Breast epithelium (tissue), 4 donors: ENCODE measurements around the gene SOCS4. TPM values are rescaled to one million over a fixed set of nuclear protein-coding genes. Genes with fewer than 3 reads are reported as not detected.
A peak's percentile ranks its signal among the peaks of the same experiment; 100 is the strongest.

ENCODE experiments used
- DNase-seq, 2 donors: peaks; one replicate each; pipeline ENCODE4 v3.0.0-alpha.2; 2019; ENCODE audit warnings: low spot score in 2 of 2
- H3K27ac ChIP-seq, 2 donors: fragments of 200-600 bp; sonication (generic) in 1 of 2; one replicate each; pipeline ENCODE4 v1.5.1; 2016 to 2019; ENCODE audit warnings: mild to moderate bottlenecking in 1 of 2
- H3K27me3 ChIP-seq, 2 donors: fragments of 200-600 bp; sonication (generic) in 1 of 2; one replicate each; pipeline versions ENCODE4 v1.5.1 to v1.6.0; 2017 to 2019; ENCODE audit warnings: control low read depth in 1 of 2, mild to moderate bottlenecking in 1 of 2
- H3K36me3 ChIP-seq: fragments of 200-600 bp; one replicate; pipeline ENCODE4 v1.5.1; 2019
- H3K4me1 ChIP-seq, 2 donors: fragments of 200-600 bp; sonication (generic); one replicate each; pipeline ENCODE4 v1.5.1; 2016 to 2019; ENCODE audit warnings: control low read depth in 1 of 2
- H3K4me3 ChIP-seq, 3 donors: fragments of 200-600 bp; sonication (generic); 1 replicate in 2 of 3; 2 replicates in 1 of 3; pipeline ENCODE4 v1.5.1; 2016 to 2019; ENCODE audit warnings: mild to moderate bottlenecking in 3 of 3, moderate library complexity in 2 of 3
- H3K9me3 ChIP-seq, 2 donors: fragments of 200-600 bp; sonication (generic) in 1 of 2; one replicate each; pipeline ENCODE4 v1.5.1; 2016 to 2019; ENCODE audit warnings: control low read depth in 1 of 2
- POLR2A ChIP-seq: fragments of 450-650 bp; IDR thresholded peaks from one replicate; pipeline ENCODE4 v1.6.1; 2016; ENCODE audit warnings: antibody characterized with exemption, mild to moderate bottlenecking, moderate library complexity
- POLR2AphosphoS5 ChIP-seq, 3 donors: sonication (generic); formaldehyde crosslinking; IDR thresholded peaks; one replicate each; pipeline ENCODE4 v1.6.1; 2017; ENCODE audit warnings: antibody characterized with exemption in 3 of 3
- intact Hi-C: fragments of 100-400 bp; cut with DNase I; formaldehyde crosslinking; loops from one replicate; pipeline ENCODE4 v1.15.1; 2023; ENCODE audit warnings: low total_unique reads
- total RNA-seq, 3 donors: library from RNA; depleted of rRNA; stranded (reverse); fragments of >200 nt; gene quantifications; one replicate each; pipeline ENCODE4 v1.1.0, GENCODE V29; 2016
- TF ChIP-seq, protein P1 (sequence below), 3 donors: fragments of 450-650 bp; IDR thresholded peaks; one replicate each; pipeline ENCODE4 v1.5.1; 2016 to 2017; ENCODE audit warnings: antibody characterized with exemption in 3 of 3, mild to moderate bottlenecking in 3 of 3, moderate library complexity in 3 of 3

Gene SOCS4
- total RNA-seq, 3 donors from 2014 or later, result 16.0 to 23.3 (median 16.3) TPM

- Histone ChIP-seq H3K27ac (peak overlapping the region; percentile 16 to 81), H3K36me3 (no peaks in the 10 kb centered on the region), H3K4me1 (peaks cover 0 to 16% of the 10 kb centered on the region in 2 donors), H3K27me3 (no peaks in the 10 kb centered on the region), H3K4me3 (no peak overlapping the region), H3K9me3 (no peaks in the 10 kb centered on the region)
- intact Hi-C loops, result no loop called here
- TF ChIP-seq POLR2A (no peak), POLR2AphosphoS5 (IDR thresholded peaks at IDR 0.05) (peak in 1 of 3 donors; percentile 43)
- TF ChIP-seq, protein P1, sequence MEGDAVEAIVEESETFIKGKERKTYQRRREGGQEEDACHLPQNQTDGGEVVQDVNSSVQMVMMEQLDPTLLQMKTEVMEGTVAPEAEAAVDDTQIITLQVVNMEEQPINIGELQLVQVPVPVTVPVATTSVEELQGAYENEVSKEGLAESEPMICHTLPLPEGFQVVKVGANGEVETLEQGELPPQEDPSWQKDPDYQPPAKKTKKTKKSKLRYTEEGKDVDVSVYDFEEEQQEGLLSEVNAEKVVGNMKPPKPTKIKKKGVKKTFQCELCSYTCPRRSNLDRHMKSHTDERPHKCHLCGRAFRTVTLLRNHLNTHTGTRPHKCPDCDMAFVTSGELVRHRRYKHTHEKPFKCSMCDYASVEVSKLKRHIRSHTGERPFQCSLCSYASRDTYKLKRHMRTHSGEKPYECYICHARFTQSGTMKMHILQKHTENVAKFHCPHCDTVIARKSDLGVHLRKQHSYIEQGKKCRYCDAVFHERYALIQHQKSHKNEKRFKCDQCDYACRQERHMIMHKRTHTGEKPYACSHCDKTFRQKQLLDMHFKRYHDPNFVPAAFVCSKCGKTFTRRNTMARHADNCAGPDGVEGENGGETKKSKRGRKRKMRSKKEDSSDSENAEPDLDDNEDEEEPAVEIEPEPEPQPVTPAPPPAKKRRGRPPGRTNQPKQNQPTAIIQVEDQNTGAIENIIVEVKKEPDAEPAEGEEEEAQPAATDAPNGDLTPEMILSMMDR (IDR thresholded peaks at IDR 0.05), result no peak
- peak in 1 of 2 donors; percentile 50 for DNase-seq
These were observed 45.0 kb downstream of the SOCS4 start for GRCh38 chr14:55071870-55072640.

DNA sequence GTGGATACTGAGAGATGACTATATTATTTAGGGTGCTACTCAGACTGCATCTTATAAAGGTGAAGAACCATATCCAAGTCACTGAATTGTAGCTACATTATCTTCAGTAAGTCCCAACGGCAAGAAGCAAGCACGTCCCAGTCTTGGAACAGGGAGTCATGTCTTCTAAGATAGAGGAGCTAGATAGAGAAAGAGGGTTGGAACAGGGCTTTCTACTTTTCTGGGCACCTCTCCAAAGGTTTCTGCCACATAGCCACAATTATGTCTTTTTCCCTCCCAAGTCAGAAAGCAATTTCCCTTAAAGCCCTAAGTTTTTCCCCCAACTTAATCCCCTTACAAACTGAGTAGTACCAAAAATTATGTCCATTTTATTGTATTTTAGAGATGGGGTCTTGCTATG is 46.8 kb downstream of the SOCS4 start:
- peak in 1 of 2 donors; percentile 18 for DNase-seq
- no peaks in the 10 kb centered on the region for H3K9me3 ChIP-seq
- H3K4me3 ChIP-seq, result no peak overlapping the region
- H3K36me3 ChIP-seq, result no peaks in the 10 kb centered on the region
- TF ChIP-seq, protein P1 (IDR thresholded peaks at IDR 0.05), result no peak
- no peak for TF ChIP-seq POLR2AphosphoS5 (IDR thresholded peaks at IDR 0.05)
- no peak for TF ChIP-seq POLR2A
- intact Hi-C loops, result no loop called here
- peaks cover 0 to 16% of the 10 kb centered on the region in 2 donors for H3K4me1 ChIP-seq
- H3K27ac ChIP-seq, result peak overlapping the region; percentile 59 to 78
- no peaks in the 10 kb centered on the region for H3K27me3 ChIP-seq

DNA sequence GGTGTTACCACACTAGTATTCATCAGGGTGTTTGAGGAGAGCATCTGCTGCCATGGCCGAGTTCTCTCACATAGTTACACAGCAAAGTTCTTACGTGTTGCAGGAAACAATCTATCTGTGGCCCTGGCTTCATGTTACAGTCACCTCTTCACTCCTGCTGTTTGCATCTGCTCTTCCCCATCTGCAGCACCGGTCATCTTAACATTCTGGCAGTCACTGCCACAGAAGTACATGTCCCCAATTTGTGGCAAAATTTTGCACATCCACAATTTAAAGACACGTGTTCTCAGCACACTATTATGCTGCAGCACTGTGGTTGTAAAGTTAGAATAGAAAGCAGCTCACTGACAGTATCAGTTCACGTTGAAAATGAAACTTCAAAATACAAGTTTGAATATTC is 47.6 kb downstream of the SOCS4 start:
- Histone ChIP-seq H3K27ac (peak overlapping the region; percentile 59 to 78), H3K4me3 (no peak overlapping the region), H3K4me1 (peaks cover 0 to 16% of the 10 kb centered on the region in 2 donors), H3K9me3 (no peaks in the 10 kb centered on the region), H3K27me3 (no peaks in the 10 kb centered on the region), H3K36me3 (no peaks in the 10 kb centered on the region)
- intact Hi-C loops, result no loop called here
- TF ChIP-seq POLR2A (no peak), POLR2AphosphoS5 (IDR thresholded peaks at IDR 0.05) (no peak)
- TF ChIP-seq, protein P1 (IDR thresholded peaks at IDR 0.05), result no peak
- DNase-seq, result peak in 1 of 2 donors; percentile 16

DNA sequence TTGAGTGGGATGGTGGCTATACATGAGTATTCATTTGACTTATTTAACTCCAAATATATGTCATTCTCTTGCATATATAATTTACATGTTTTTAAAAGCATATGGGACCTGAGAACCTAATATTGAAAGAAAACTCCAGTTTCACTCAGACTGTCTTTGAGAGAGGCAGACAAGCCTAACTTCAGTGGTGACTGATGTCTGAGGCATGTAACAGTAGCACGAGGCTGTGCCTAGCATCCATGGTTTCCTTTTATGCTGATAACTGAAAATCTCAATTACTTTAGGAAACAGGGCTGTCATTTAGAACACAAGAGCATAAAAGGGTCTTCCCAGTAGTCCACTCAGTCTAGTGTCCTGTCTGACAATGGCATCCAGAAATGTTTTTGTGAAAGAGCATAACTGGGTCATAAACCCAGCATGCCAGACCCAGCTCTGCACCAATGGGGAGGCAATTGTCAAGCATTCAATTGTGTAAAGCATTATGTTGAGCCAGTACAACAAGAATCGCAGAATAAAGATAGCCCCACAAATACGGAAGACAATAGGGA is 48.7 kb downstream of the SOCS4 start:
- Histone ChIP-seq H3K9me3 (no peaks in the 10 kb centered on the region), H3K36me3 (no peaks in the 10 kb centered on the region), H3K4me1 (peaks cover 0 to 16% of the 10 kb centered on the region in 2 donors), H3K27ac (peak overlapping the region in 1 of 2 donors; percentile 83), H3K4me3 (no peak overlapping the region), H3K27me3 (no peaks in the 10 kb centered on the region)
- intact Hi-C loops, result no loop called here
- no peak for DNase-seq
- TF ChIP-seq POLR2AphosphoS5 (IDR thresholded peaks at IDR 0.05), result no peak
- TF ChIP-seq, protein P1 (IDR thresholded peaks at IDR 0.05), result no peak
- TF ChIP-seq POLR2A, result no peak
